SK-N-MC (cell line): ENCODE data around the gene GSS.

Source experiments
- EZH2 ChIP-seq: fragments of 200-600 bp; sonication (generic); IDR thresholded peaks from one replicate; pipeline ENCODE4 v1.6.1; 2017; ENCODE audit warnings: antibody characterized with exemption
- FOXP2 ChIP-seq: optimal IDR thresholded peaks from 2 replicates; pipeline ENCODE3; 2011; ENCODE audit warnings: mild to moderate bottlenecking, moderate library complexity; ENCODE audit not compliant: insufficient read depth; ENCODE audit errors: extremely low read length, control extremely low read depth
- POLR2AphosphoS5 ChIP-seq: IDR thresholded peaks from 2 replicates; pipeline ENCODE4 v1.6.1; 2012; ENCODE audit warnings: mild to moderate bottlenecking, low read depth, low read length, borderline replicate concordance

DNA sequence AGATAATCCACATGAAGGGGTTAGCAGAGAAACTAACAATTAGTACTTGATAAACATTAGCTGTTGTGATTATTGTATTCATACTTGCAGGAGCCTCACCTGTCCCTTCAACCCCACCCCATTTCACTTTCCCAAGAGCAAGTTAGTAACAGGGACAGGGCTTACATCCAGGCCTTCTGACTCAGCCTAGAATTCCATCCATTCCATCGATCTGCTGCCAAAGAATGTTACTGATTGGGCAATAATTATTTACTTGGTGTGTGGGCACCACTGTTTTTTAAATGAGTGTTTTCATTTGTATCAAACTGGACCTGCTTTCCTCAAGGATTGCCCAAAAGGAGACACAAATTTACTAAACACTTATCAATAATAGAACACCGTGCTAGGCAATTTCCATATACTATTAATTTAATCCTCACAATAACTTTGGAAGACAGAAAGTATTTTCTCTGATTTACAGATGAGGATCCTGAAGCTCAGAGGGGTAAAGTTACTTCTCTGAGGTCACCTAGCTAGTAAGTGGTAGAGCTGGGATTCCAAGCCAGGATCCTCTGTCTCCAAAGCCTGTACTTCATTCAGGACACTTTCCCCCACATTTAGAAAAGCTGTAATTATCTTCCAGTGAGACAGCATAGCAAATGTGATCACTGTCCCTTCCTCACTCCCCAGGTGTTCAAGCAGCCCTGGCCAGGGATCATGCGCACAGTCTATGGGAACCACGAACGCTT lies 32.8 kb downstream of the GSS start:
- TF ChIP-seq EZH2, result no peak
- TF ChIP-seq POLR2AphosphoS5, result no peak
- no peak for TF ChIP-seq FOXP2
